Osteocyte (in vitro differentiated cells): ENCODE results near the gene DEGS1. TPM values are rescaled to one million over a fixed set of nuclear protein-coding genes. Genes with fewer than 3 reads are reported as not detected.
"Not testable (repeated sequence)": the region's sequence is repeated elsewhere in the genome, so short reads cannot be mapped to it uniquely, and the experiment has no call there.

ENCODE experiments used
- DNase-seq: peaks from one replicate; pipeline ENCODE4 v3.0.0; 2021; ENCODE audit warnings: mixed read lengths; ENCODE audit not compliant: unreplicated experiment; ENCODE audit errors: extremely low spot score
- H3K27ac Mint-ChIP-seq: one replicate; pipeline ENCODE4 v1.8.0; 2021; ENCODE audit warnings: mild to moderate bottlenecking, mixed read lengths; ENCODE audit not compliant: unreplicated experiment
- H3K27me3 Mint-ChIP-seq: one replicate; pipeline ENCODE4 v1.8.0; 2021; ENCODE audit warnings: mixed read lengths; ENCODE audit not compliant: unreplicated experiment
- H3K36me3 Mint-ChIP-seq: one replicate; pipeline ENCODE4 v1.8.0; 2021; ENCODE audit warnings: mixed read lengths; ENCODE audit not compliant: unreplicated experiment
- H3K4me1 Mint-ChIP-seq: one replicate; pipeline ENCODE4 v1.8.0; 2021; ENCODE audit warnings: mixed read lengths; ENCODE audit not compliant: unreplicated experiment
- H3K4me3 Mint-ChIP-seq: one replicate; pipeline ENCODE4 v1.8.0; 2021; ENCODE audit warnings: mild to moderate bottlenecking, moderate library complexity, mixed read lengths; ENCODE audit not compliant: unreplicated experiment
- H3K9me3 Mint-ChIP-seq: one replicate; pipeline ENCODE4 v1.8.0; 2021; ENCODE audit warnings: mixed read lengths; ENCODE audit not compliant: unreplicated experiment
- CTCF ChIP-seq: fragments of 200-600 bp; sonication (generic); IDR thresholded peaks from 2 replicates; pipeline ENCODE4 v1.5.0; 2021; ENCODE audit warnings: antibody characterized with exemption, mild to moderate bottlenecking, moderate library complexity
- total RNA-seq: library from RNA; stranded (reverse); gene quantifications from 2 replicates; pipeline ENCODE4 v1.2.1, GENCODE V29; 2021

Gene DEGS1
- total RNA-seq, 1 donor from 2014 or later: 110 TPM

- Mint-ChIP-seq H3K27me3 (no peaks in the 10 kb centered on the region), H3K9me3 (no peaks in the 10 kb centered on the region), H3K36me3 (peaks cover 3% of the 10 kb centered on the region)
Observed at GRCh38 chr1:224201853-224202252, 18.8 kb downstream of the DEGS1 start.

GRCh38 chr1:224203243-224204016 is 20.4 kb downstream of the DEGS1 start:
- H3K27me3 Mint-ChIP-seq: no peaks in the 10 kb centered on the region
- TF ChIP-seq CTCF: no peak

More at GRCh38 chr1:224201853-224202252, 18.8 kb downstream of the DEGS1 start:
- TF ChIP-seq CTCF: no peak
- H3K4me3 Mint-ChIP-seq: no peak overlapping the region
- peaks cover 23% of the 10 kb centered on the region for H3K4me1 Mint-ChIP-seq
- H3K27ac Mint-ChIP-seq: no peak overlapping the region
- DNase-seq: no peak

GRCh38 chr1:224205438-224205840 is 22.4 kb downstream of the DEGS1 start:
- no peak for DNase-seq
- H3K27me3 Mint-ChIP-seq: no peaks in the 10 kb centered on the region
- H3K27ac Mint-ChIP-seq: peak overlapping the region; percentile 65
- H3K36me3 Mint-ChIP-seq: no peaks in the 10 kb centered on the region
- H3K9me3 Mint-ChIP-seq: no peaks in the 10 kb centered on the region
- peaks cover 23% of the 10 kb centered on the region for H3K4me1 Mint-ChIP-seq
- peak overlapping the region; percentile 19 for H3K4me3 Mint-ChIP-seq
- no peak for TF ChIP-seq CTCF

More at GRCh38 chr1:224203243-224204016, 20.4 kb downstream of the DEGS1 start:
- Mint-ChIP-seq H3K36me3 (no peaks in the 10 kb centered on the region), H3K9me3 (no peaks in the 10 kb centered on the region), H3K4me3 (no peak overlapping the region), H3K27ac (peak overlapping the region; percentile 78), H3K4me1 (peaks cover 23% of the 10 kb centered on the region)
- DNase-seq: no peak

- DNase-seq, H3K4me3 Mint-ChIP-seq: not testable (repeated sequence)
Observed at GRCh38 chr1:224205931-224206538, 23.0 kb downstream of the DEGS1 start.

GRCh38 chr1:224211206-224211962 is 28.3 kb downstream of the DEGS1 start:
- no peak for DNase-seq
- Mint-ChIP-seq H3K36me3 (no peaks in the 10 kb centered on the region), H3K4me1 (peaks cover 8% of the 10 kb centered on the region), H3K27me3 (no peaks in the 10 kb centered on the region), H3K4me3 (no peak overlapping the region), H3K27ac (no peak overlapping the region), H3K9me3 (no peaks in the 10 kb centered on the region)
- no peak for TF ChIP-seq CTCF

More at GRCh38 chr1:224205931-224206538, 23.0 kb downstream of the DEGS1 start:
- H3K27me3 Mint-ChIP-seq, H3K36me3 Mint-ChIP-seq, H3K9me3 Mint-ChIP-seq: not testable (repeated sequence)
- peaks cover 23% of the 10 kb centered on the region for H3K4me1 Mint-ChIP-seq
- peak overlapping the region; percentile 65 for H3K27ac Mint-ChIP-seq
